NB4 (cell line): ENCODE data around the gene TRAPPC6A.

ENCODE experiments used
- DNase-seq: peaks from one replicate; pipeline ENCODE4 v3.0.0; 2010; ENCODE audit warnings: low read depth
- H3K4me3 ChIP-seq: one replicate; pipeline ENCODE4 v1.5.1; 2011; ENCODE audit warnings: mild to moderate bottlenecking, low read depth, low read length, moderate library complexity
- CTCF ChIP-seq: IDR thresholded peaks from one replicate; pipeline ENCODE4 v1.5.1; 2012; ENCODE audit warnings: low read depth, low read length
- MAX ChIP-seq: IDR thresholded peaks from 2 replicates; pipeline ENCODE4 v1.6.1; 2011; ENCODE audit warnings: low read depth, low read length
- MYC ChIP-seq: IDR thresholded peaks from 2 replicates; pipeline ENCODE4 v1.6.1; 2011; ENCODE audit warnings: low read depth, low read length
- POLR2A ChIP-seq: IDR thresholded peaks from 2 replicates; pipeline ENCODE4 v1.6.1; 2011; ENCODE audit warnings: mild to moderate bottlenecking; ENCODE audit not compliant: insufficient read length; ENCODE audit errors: extremely low read depth

The TRAPPC6A gene

GRCh38 chr19:45144431-45145269 lies 33.4 kb downstream of the TRAPPC6A start:
- TF ChIP-seq CTCF (no peak), POLR2A (no peak), MAX (no peak), MYC (no peak)
- no peak for DNase-seq
- no peak overlapping the region for H3K4me3 ChIP-seq

GRCh38 chr19:45142726-45143110 lies 35.3 kb downstream of the TRAPPC6A start:
- H3K4me3 ChIP-seq: no peak overlapping the region

GRCh38 chr19:45142016-45142725 lies 35.9 kb downstream of the TRAPPC6A start:
- H3K4me3 ChIP-seq: no peak overlapping the region
- TF ChIP-seq POLR2A (no peak), MYC (no peak)
- DNase-seq: no peak

More at GRCh38 chr19:45142726-45143110, 35.3 kb downstream of the TRAPPC6A start:
- TF ChIP-seq MAX: no peak
- no peak for TF ChIP-seq MYC
- TF ChIP-seq CTCF: no peak
- TF ChIP-seq POLR2A: no peak
- DNase-seq: no peak

- no peak for DNase-seq
- no peak overlapping the region for H3K4me3 ChIP-seq
- TF ChIP-seq POLR2A: no peak
- TF ChIP-seq MYC: no peak
- TF ChIP-seq MAX: no peak
- TF ChIP-seq CTCF: no peak
Measured at GRCh38 chr19:45141203-45141900, 36.7 kb downstream of the TRAPPC6A start.

- H3K4me3 ChIP-seq: no peak overlapping the region
- no peak for DNase-seq
Measured at GRCh38 chr19:45140533-45140932, 37.5 kb downstream of the TRAPPC6A start.

More at GRCh38 chr19:45140533-45140932, 37.5 kb downstream of the TRAPPC6A start:
- TF ChIP-seq CTCF: no peak
- no peak for TF ChIP-seq MYC
- no peak for TF ChIP-seq POLR2A
- no peak for TF ChIP-seq MAX
